HG03280 (cell line): ENCODE measurements around the gene PHYKPL.
"Not testable (repeated sequence)": the region's sequence is repeated elsewhere in the genome, so short reads cannot be mapped to it uniquely, and the experiment has no call there.

Experiments
- ATAC-seq: cut with Tn5 transposase; IDR thresholded peaks from one replicate; pipeline ENCODE4 v1.9.1; 2021; ENCODE audit warnings: mild to moderate bottlenecking, moderate library complexity; ENCODE audit not compliant: unreplicated experiment

Gene PHYKPL

GRCh38 chr5:178240341-178240741, 7.7 kb upstream of the PHYKPL start:
- ATAC-seq = no peak

- ATAC-seq = not testable (repeated sequence)
Measured at GRCh38 chr5:178239626-178240301, 7.2 kb upstream of the PHYKPL start.

GRCh38 chr5:178238711-178239592, 6.3 kb upstream of the PHYKPL start:
- ATAC-seq = no peak

- ATAC-seq = no peak
Measured at GRCh38 chr5:178238313-178238635, 5.7 kb upstream of the PHYKPL start.

GRCh38 chr5:178237431-178238312, 5.1 kb upstream of the PHYKPL start:
- no peak for ATAC-seq

GRCh38 chr5:178236679-178237078, 4.1 kb upstream of the PHYKPL start:
- no peak for ATAC-seq

GRCh38 chr5:178236126-178236525, 3.5 kb upstream of the PHYKPL start:
- no peak for ATAC-seq

GRCh38 chr5:178235588-178235974, 3.0 kb upstream of the PHYKPL start:
- no peak for ATAC-seq

- ATAC-seq = no peak
Measured at GRCh38 chr5:178234750-178235587, 2.4 kb upstream of the PHYKPL start.

- no peak for ATAC-seq
Measured at GRCh38 chr5:178234121-178234749, 1.6 kb upstream of the PHYKPL start.

- no peak for ATAC-seq
Measured at GRCh38 chr5:178232920-178233429, 373 bp upstream of the PHYKPL start.

- ATAC-seq = peak; percentile 1
Measured at GRCh38 chr5:178231539-178232123, 971 bp downstream of the PHYKPL start.

- no peak for ATAC-seq
Measured at GRCh38 chr5:178230879-178231538, 1.6 kb downstream of the PHYKPL start.

- ATAC-seq = no peak
Measured at GRCh38 chr5:178229861-178230260, 2.7 kb downstream of the PHYKPL start.

- ATAC-seq = not testable (repeated sequence)
Measured at GRCh38 chr5:178229111-178229510, 3.5 kb downstream of the PHYKPL start.

- no peak for ATAC-seq
Measured at GRCh38 chr5:178228609-178229008, 4.0 kb downstream of the PHYKPL start.

GRCh38 chr5:178227929-178228328, 4.7 kb downstream of the PHYKPL start:
- ATAC-seq = no peak

- no peak for ATAC-seq
Measured at GRCh38 chr5:178227138-178227659, 5.4 kb downstream of the PHYKPL start.

GRCh38 chr5:178225174-178225573, 7.4 kb downstream of the PHYKPL start:
- no peak for ATAC-seq
